IMR-90 (cell line): ENCODE data around the gene ADAP1. TPM values are rescaled to one million over a fixed set of nuclear protein-coding genes. Genes with fewer than 3 reads are reported as not detected.

Source experiments
- ATAC-seq: fragments of 200-7000 bp; cut with Tn5 transposase; 2 replicates; pipeline ENCODE4 v1.9.1; 2020; ENCODE audit warnings: low read depth, mild to moderate bottlenecking, moderate library complexity
- BruUV-seq: library from RNA; stranded (reverse); fragments of 400-500 nt; replicated peaks from 2 replicates; lab custom pipeline; 2021; lab: Mats Ljungman, UMichigan
- CTCF ChIA-PET: fragments of 300-600 bp; formaldehyde crosslinking; extraction: SDS; loops from one replicate; lab custom pipeline; 2021; ENCODE audit warnings: antibody characterized with exemption; lab: Yijun Ruan, JAX
- POLR2A ChIA-PET: fragments of 300-600 bp; sonication (Branson Sonifier 250); formaldehyde crosslinking; loops from one replicate; lab custom pipeline; 2022; ENCODE audit warnings: antibody characterized with exemption; ENCODE audit not compliant: unreplicated experiment; lab: Charles Lee
- DNase-seq: peaks from one replicate; pipeline ENCODE4 v3.0.0; 2013
- H2AFZ ChIP-seq: replicated peaks from 2 replicates; pipeline ENCODE3; 2013; ENCODE audit warnings: low read length, mild to moderate bottlenecking; ENCODE audit not compliant: poor library complexity
- H2AK5ac ChIP-seq: 2 replicates; pipeline ENCODE4 v1.6.1; 2013; ENCODE audit warnings: low read depth, low read length, inconsistent platforms
- H2AK9ac ChIP-seq: replicated peaks from 2 replicates; pipeline ENCODE3; 2013; ENCODE audit warnings: mild to moderate bottlenecking, low read depth, low read length, moderate library complexity; ENCODE audit not compliant: poor library complexity
- H2BK120ac ChIP-seq: 2 replicates; pipeline ENCODE4 v1.6.1; 2013; ENCODE audit warnings: low read depth, low read length, inconsistent platforms
- H2BK15ac ChIP-seq: 3 replicates; pipeline ENCODE4 v1.6.1; 2013; ENCODE audit warnings: low read depth, low read length, inconsistent platforms
- H2BK20ac ChIP-seq: 2 replicates; pipeline ENCODE4 v1.6.1; 2013; ENCODE audit warnings: low read depth, mild to moderate bottlenecking, inconsistent platforms, low read length, moderate library complexity
- H2BK5ac ChIP-seq: 2 replicates; pipeline ENCODE4 v1.6.1; 2013; ENCODE audit warnings: mild to moderate bottlenecking, low read depth, low read length, inconsistent platforms; ENCODE audit not compliant: poor library complexity, severe bottlenecking
- H3K14ac ChIP-seq: replicated peaks from 2 replicates; pipeline ENCODE4 v1.6.1; 2013; ENCODE audit warnings: low read depth, low read length, inconsistent platforms
- H3K18ac ChIP-seq: 2 replicates; pipeline ENCODE4 v1.6.1; 2013; ENCODE audit warnings: low read depth, low read length, control low read depth
- H3K23ac ChIP-seq: 2 replicates; pipeline ENCODE4 v1.6.1; 2013; ENCODE audit warnings: low read depth, low read length, inconsistent platforms
- H3K27ac ChIP-seq: 2 replicates; pipeline ENCODE4 v1.5.1; 2013; ENCODE audit warnings: mild to moderate bottlenecking, control low read depth, low read length; ENCODE audit not compliant: insufficient read depth
- H3K27me3 ChIP-seq: 2 replicates; pipeline ENCODE4 v1.6.1; 2013; ENCODE audit warnings: low read length; ENCODE audit not compliant: control insufficient read depth, insufficient read depth
- H3K36me3 ChIP-seq: 2 replicates; pipeline ENCODE4 v1.6.1; 2013; ENCODE audit warnings: low read length, mixed read lengths; ENCODE audit not compliant: control insufficient read depth, insufficient read depth
- H3K4ac ChIP-seq: 2 replicates; pipeline ENCODE4 v1.6.1; 2013; ENCODE audit warnings: low read depth, low read length, inconsistent platforms
- H3K4me1 ChIP-seq: 2 replicates; pipeline ENCODE4 v1.6.1; 2013; ENCODE audit warnings: low read length, mixed read lengths; ENCODE audit not compliant: control insufficient read depth, insufficient read depth
- H3K4me2 ChIP-seq: 2 replicates; pipeline ENCODE4 v1.6.1; 2013; ENCODE audit warnings: low read depth, mild to moderate bottlenecking, control low read depth, low read length, moderate library complexity
- H3K4me3 ChIP-seq: 2 replicates; pipeline ENCODE4 v1.5.1; 2013; ENCODE audit warnings: low read depth, mild to moderate bottlenecking, control low read depth, low read length, moderate library complexity; ENCODE audit not compliant: insufficient read depth
- H3K56ac ChIP-seq: 2 replicates; pipeline ENCODE4 v1.6.1; 2013; ENCODE audit warnings: low read length, inconsistent platforms; ENCODE audit not compliant: insufficient read depth; ENCODE audit errors: extremely low read depth
- H3K79me1 ChIP-seq, 2 experiments: 2 replicates each; pipeline ENCODE4 v1.6.1; 2013; ENCODE audit warnings: low read length in 2 of 2, inconsistent platforms in 1 of 2, low read depth in 1 of 2
- H3K9ac ChIP-seq: 2 replicates; pipeline ENCODE4 v1.6.1; 2013; ENCODE audit warnings: low read depth, low read length, control low read depth
- H3K9me1 ChIP-seq: 2 replicates; pipeline ENCODE4 v1.6.1; 2013; ENCODE audit warnings: low read length, inconsistent platforms; ENCODE audit not compliant: insufficient read depth
- H3K9me3 ChIP-seq: 2 replicates; pipeline ENCODE4 v1.6.1; 2013; ENCODE audit warnings: low read length; ENCODE audit not compliant: control insufficient read depth, insufficient read depth
- H4K20me1 ChIP-seq: 2 replicates; pipeline ENCODE4 v1.6.1; 2013; ENCODE audit warnings: low read length, inconsistent platforms; ENCODE audit not compliant: insufficient read depth
- H4K5ac ChIP-seq: 2 replicates; pipeline ENCODE4 v1.6.1; 2013; ENCODE audit warnings: mild to moderate bottlenecking, low read depth, low read length, control low read depth
- H4K8ac ChIP-seq, 2 experiments: 2 replicates each; pipeline ENCODE4 v1.6.1; 2013; ENCODE audit warnings: low read depth in 2 of 2, low read length in 2 of 2, control low read depth in 1 of 2, inconsistent platforms in 1 of 2
- H4K91ac ChIP-seq: 2 replicates; pipeline ENCODE4 v1.6.1; 2013; ENCODE audit warnings: low read depth, low read length, inconsistent platforms; ENCODE audit not compliant: insufficient read depth
- BHLHE40 ChIP-seq: fragments of 150-350 bp; IDR thresholded peaks from 2 replicates; pipeline ENCODE4 v1.6.1; 2016; ENCODE audit warnings: mild to moderate bottlenecking, low read depth, low read length
- CEBPB ChIP-seq: IDR thresholded peaks from 2 replicates; pipeline ENCODE4 v1.6.1; 2012; ENCODE audit warnings: low read depth, low read length, improper control_type of control experiment
- CHD1 ChIP-seq: IDR thresholded peaks from 2 replicates; pipeline ENCODE4 v1.6.1; 2012; ENCODE audit warnings: low read depth, low read length, improper control_type of control experiment
- CTCF ChIP-seq: conservative IDR thresholded peaks from 2 replicates; pipeline ENCODE4 v1.5.1; 2012; ENCODE audit warnings: mild to moderate bottlenecking, low read depth, low read length, improper control_type of control experiment
- FOS ChIP-seq: fragments of 150-350 bp; IDR thresholded peaks from 2 replicates; pipeline ENCODE4 v1.6.1; 2016; ENCODE audit warnings: low read depth, low read length
- MAFK ChIP-seq: IDR thresholded peaks from 2 replicates; pipeline ENCODE4 v1.6.1; 2012; ENCODE audit warnings: low read depth, low read length, improper control_type of control experiment
- NFE2L2 ChIP-seq: fragments of 150-350 bp; IDR thresholded peaks from 2 replicates; pipeline ENCODE4 v1.6.1; 2016; ENCODE audit warnings: low read depth, mild to moderate bottlenecking, low read length
- POLR2A ChIP-seq: IDR thresholded peaks from 2 replicates; pipeline ENCODE4 v1.6.1; 2012; ENCODE audit warnings: mild to moderate bottlenecking, low read depth, low read length
- RCOR1 ChIP-seq: IDR thresholded peaks from 2 replicates; pipeline ENCODE4 v1.6.1; 2012; ENCODE audit warnings: mild to moderate bottlenecking, low read length, improper control_type of control experiment; ENCODE audit not compliant: insufficient replicate concordance
- RFX5 ChIP-seq: IDR thresholded peaks from 2 replicates; pipeline ENCODE4 v1.8.0; 2012; ENCODE audit warnings: low read depth, mild to moderate bottlenecking, low read length, moderate library complexity
- SMC3 ChIP-seq: fragments of 150-350 bp; IDR thresholded peaks from 2 replicates; pipeline ENCODE4 v1.6.1; 2016; ENCODE audit warnings: low read depth, mild to moderate bottlenecking, antibody characterized with exemption, low read length, moderate library complexity
- USF2 ChIP-seq: fragments of 150-350 bp; IDR thresholded peaks from 2 replicates; pipeline ENCODE4 v1.6.1; 2017; ENCODE audit warnings: mild to moderate bottlenecking, antibody characterized with exemption, low read length, low read depth
- WGBS, 2 experiments: methylation state at CpG; one replicate each; pipeline versions ENCODE4 v1.1.5 to v1.1.7; 2013; ENCODE audit warnings: missing lambda C conversion rate in 2 of 2; ENCODE audit not compliant: insufficient read length in 1 of 2; ENCODE audit errors: extremely low coverage in 2 of 2; 5-methylcytosine and 5-hydroxymethylcytosine counted together
- dilution Hi-C: fragments of 300-500 bp; cut with HindIII; formaldehyde crosslinking; loops from one replicate; pipeline ENCODE4 v1.14.3; 2018; ENCODE audit warnings: low sequenced_read_pairs; ENCODE audit not compliant: unreplicated experiment
- in situ Hi-C: fragments of 300-500 bp; cut with MboI; formaldehyde crosslinking; loops from 3 replicates; pipeline ENCODE4 v1.14.3; 2019; ENCODE audit warnings: low sequenced_read_pairs, inconsistent platforms, mixed read lengths
- intact Hi-C: fragments of 100-400 bp; cut with micrococcal nuclease; formaldehyde crosslinking; loops from 2 replicates; pipeline ENCODE4 v1.10.0; 2022
- polyA plus RNA-seq, 3 experiments: library from polyadenylated mRNA; depleted of rRNA; stranded (reverse); fragments of >200 nt; gene quantifications; 2 replicates each; pipeline ENCODE4 v1.2.3, GENCODE V29; 2012; ENCODE audit warnings: low replicate concordance in 1 of 3
- total RNA-seq: library from RNA; depleted of rRNA; stranded (reverse); fragments of >200 nt; gene quantifications from 2 replicates; pipeline ENCODE4 v1.2.3, GENCODE V29; 2012
- TF ChIP-seq, protein P1 (sequence below): fragments of 150-350 bp; IDR thresholded peaks from 2 replicates; pipeline ENCODE4 v1.6.1; 2016; ENCODE audit warnings: low read depth, mild to moderate bottlenecking, low read length, moderate library complexity, borderline replicate concordance

ADAP1 gene
- total and polyA plus RNA-seq, 2 of the 4 experiments (the other 2 are of a cell fraction): 1.4 to 2.0 TPM

DNA sequence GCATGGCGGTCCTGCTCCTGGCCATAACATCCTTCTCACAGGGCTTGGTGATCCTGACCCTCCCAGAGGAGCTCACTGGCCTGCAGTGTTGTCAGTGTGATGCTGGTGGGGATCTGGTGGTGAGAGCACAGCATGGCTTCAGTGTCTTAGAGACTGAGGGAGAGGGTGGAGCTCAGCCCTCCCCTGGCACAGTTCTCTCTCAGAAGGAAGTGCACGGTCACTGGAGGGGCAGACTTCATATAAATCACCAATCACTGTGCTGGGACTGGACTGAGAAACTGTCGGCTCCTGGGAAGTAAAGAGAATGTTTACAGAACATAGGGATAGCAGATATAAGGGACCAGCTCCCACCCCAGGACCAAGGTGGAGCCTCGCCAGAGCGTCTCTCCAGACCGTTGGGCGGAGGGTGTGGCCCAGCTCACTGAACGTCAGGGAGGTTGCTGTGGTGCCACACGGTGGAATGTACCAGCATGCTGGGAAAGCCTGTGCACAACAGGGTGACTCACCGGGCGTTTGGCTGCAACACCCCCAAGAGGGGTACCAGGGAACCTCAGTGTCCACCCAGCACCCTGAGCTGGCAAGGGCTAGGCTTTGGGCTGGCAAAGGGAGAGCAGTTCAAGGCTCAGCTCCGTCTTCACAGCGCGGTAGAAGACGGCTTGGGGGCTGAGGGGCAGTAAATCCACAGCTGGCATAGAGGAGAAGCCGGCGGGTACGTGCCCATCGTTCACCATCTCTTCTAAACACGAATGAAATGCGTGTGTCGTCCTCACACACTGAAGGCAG is 86.9 kb downstream of the ADAP1 start:
- peak overlapping the region; percentile 84 for H2BK20ac ChIP-seq
- peak overlapping the region; percentile 79 for H2BK120ac ChIP-seq
- 0 out of 2 replicates have a peak overlapping the region, but pooled peaks have one; percentile 12 for H3K9ac ChIP-seq
- H4K5ac ChIP-seq: peak overlapping the region; percentile 3; the same call in 1 of the 2 replicates
- dilution Hi-C loops (no loop called here), in situ Hi-C loops (no loop called here), intact Hi-C loops (no loop called here)
- H3K56ac ChIP-seq: peak overlapping the region; percentile 22; the same call in 1 of the 2 replicates
- peak overlapping the region; percentile 30; the same call in 1 of the 2 replicates for H3K4me2 ChIP-seq
- peak overlapping the region; percentile 42 for H3K14ac ChIP-seq
- 71% methylated on average over 15 of the region's 22 CpGs; no CpG with 5 or more reads in 1 of the 2 experiments for WGBS, 2 experiments
- no peaks in the 10 kb centered on the region for H3K9me3 ChIP-seq
- H4K8ac ChIP-seq: peak overlapping the region; percentile 14 to 82; a peak in 3 of 4 replicates
- H3K4me1 ChIP-seq: peaks cover 12% of the 10 kb centered on the region
- POLR2A ChIA-PET: no interaction called here
- H3K27ac ChIP-seq: peak overlapping the region; percentile 70
- H2BK5ac ChIP-seq: peak overlapping the region; percentile 69
- CTCF ChIA-PET: interaction anchor here (0.8 to 1.3 kb wide), 3 partner anchors 9 to 81 kb away, joined by 3 to 4 read pairs (median 3); no protein-coding TSS in a partner anchor
- peaks cover 11% of the 10 kb centered on the region; the same call in 1 of the 2 replicates for H4K20me1 ChIP-seq
- H3K9me1 ChIP-seq: peaks cover 10% of the 10 kb centered on the region; the same call in 1 of the 2 replicates
- H3K27me3 ChIP-seq: no peaks in the 10 kb centered on the region
- H2AFZ ChIP-seq: peak overlapping the region; percentile 72
- H3K79me1 ChIP-seq: peaks cover 8 to 39% of the 10 kb centered on the region in 2 experiments
- peak overlapping the region; percentile 97 for H2AK5ac ChIP-seq
- H4K91ac ChIP-seq: peak overlapping the region; percentile 82
- H2AK9ac ChIP-seq: peak overlapping the region; percentile 92
- H3K36me3 ChIP-seq: peaks cover 45% of the 10 kb centered on the region
- peak; percentile 54 for DNase-seq
- BruUV-seq: no TSS peak
- H3K4ac ChIP-seq: peak overlapping the region; percentile 85
- peak overlapping the region; percentile 15 for H3K18ac ChIP-seq
- peak; percentile 73 for ATAC-seq
- no peak overlapping the region for H3K4me3 ChIP-seq
- 0 out of 3 replicates have a peak overlapping the region, but pooled peaks have one; percentile 24 for H2BK15ac ChIP-seq
- H3K23ac ChIP-seq: peak overlapping the region; percentile 91
- no peak; the same call in 1 of the 2 replicates for TF ChIP-seq POLR2A
- peak; percentile 11; the same call in 1 of the 2 replicates for TF ChIP-seq CTCF
- no peak for TF ChIP-seq CEBPB
- no peak for TF ChIP-seq USF2
- TF ChIP-seq MAFK: no peak
- TF ChIP-seq FOS: no peak
- 0 out of 2 replicates have a peak, but pooled peaks have one; percentile 3 for TF ChIP-seq SMC3
- no peak for TF ChIP-seq RFX5
- TF ChIP-seq CHD1: no peak
- TF ChIP-seq, protein P1, sequence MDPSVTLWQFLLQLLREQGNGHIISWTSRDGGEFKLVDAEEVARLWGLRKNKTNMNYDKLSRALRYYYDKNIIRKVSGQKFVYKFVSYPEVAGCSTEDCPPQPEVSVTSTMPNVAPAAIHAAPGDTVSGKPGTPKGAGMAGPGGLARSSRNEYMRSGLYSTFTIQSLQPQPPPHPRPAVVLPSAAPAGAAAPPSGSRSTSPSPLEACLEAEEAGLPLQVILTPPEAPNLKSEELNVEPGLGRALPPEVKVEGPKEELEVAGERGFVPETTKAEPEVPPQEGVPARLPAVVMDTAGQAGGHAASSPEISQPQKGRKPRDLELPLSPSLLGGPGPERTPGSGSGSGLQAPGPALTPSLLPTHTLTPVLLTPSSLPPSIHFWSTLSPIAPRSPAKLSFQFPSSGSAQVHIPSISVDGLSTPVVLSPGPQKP: no peak
- TF ChIP-seq NFE2L2: no peak
- no peak for TF ChIP-seq BHLHE40
- TF ChIP-seq RCOR1: no peak
